HCT116 (cell line): Measurements from ENCODE around the gene PRRG1. TPM values are rescaled to one million over a fixed set of nuclear protein-coding genes. Genes with fewer than 3 reads are reported as not detected.
"Not testable (repeated sequence)": the region's sequence is repeated elsewhere in the genome, so short reads cannot be mapped to it uniquely, and the experiment has no call there.

Source experiments
- ATAC-seq: fragments of 200-7000 bp; cut with Tn5 transposase; 2 replicates; pipeline ENCODE4 v1.9.1; 2020; ENCODE audit warnings: mild to moderate bottlenecking, moderate library complexity
- BruUV-seq: library from RNA; stranded (reverse); fragments of 400-500 nt; replicated peaks from 2 replicates; lab custom pipeline; 2021; lab: Mats Ljungman, UMichigan
- CTCF ChIA-PET: fragments of 300-600 bp; sonication (Branson Sonifier 250); formaldehyde crosslinking; loops from one replicate; lab custom pipeline; 2021; ENCODE audit warnings: antibody characterized with exemption; lab: Charles Lee
- POLR2A ChIA-PET: fragments of 300-600, 350-600 bp; sonication (Branson Sonifier 250); formaldehyde crosslinking; loops from one replicate; lab custom pipeline; 2021; ENCODE audit warnings: antibody characterized with exemption; lab: Charles Lee
- RAD21 ChIA-PET, 2 experiments: fragments of 300-600 bp; sonication (Branson Sonifier 250); formaldehyde crosslinking; loops; one replicate each; lab custom pipeline; 2023; ENCODE audit warnings: low total read pairs in 2 of 2; ENCODE audit not compliant: uncharacterized antibody in 2 of 2, unreplicated experiment in 2 of 2, low non-redundant PET in 1 of 2; lab: Charles Lee
- DNase-seq: peaks from one replicate; pipeline ENCODE4 v3.0.0-alpha.2; 2010; ENCODE audit warnings: low read depth, low spot score
- H2AFZ ChIP-seq: fragments of 200-600 bp; shearing (Covaris generic), sonication (generic); 2 replicates; pipeline ENCODE4 v1.6.1; 2017; ENCODE audit warnings: low read depth, mixed run types, mixed read lengths, antibody characterized with exemption, low read length; ENCODE audit not compliant: poor library complexity, severe bottlenecking
- H3K27ac ChIP-seq: 2 replicates; pipeline ENCODE4 v1.5.1; 2012; ENCODE audit warnings: low read depth, low read length
- H3K27me3 ChIP-seq: fragments of 200-600 bp; sonication (generic); 2 replicates; pipeline ENCODE4 v1.6.1; 2016; ENCODE audit warnings: mixed run types, low read length, mixed read lengths; ENCODE audit not compliant: insufficient read depth
- H3K36me3 ChIP-seq, 2 experiments: fragments of 200-500 bp in 1 of 2; fragments of 200-600 bp in 1 of 2; sonication (Bioruptor generic) in 1 of 2; sonication (generic) in 1 of 2; 2 replicates each; pipeline versions ENCODE4 v1.5.1 to v1.6.1; 2014 to 2016; ENCODE audit warnings: low read length in 2 of 2, inconsistent platforms in 1 of 2, mixed read lengths in 1 of 2, mixed run types in 1 of 2; ENCODE audit not compliant: insufficient read depth in 2 of 2, control insufficient read depth in 1 of 2
- H3K4me1 ChIP-seq, 2 experiments: fragments of 200-600 bp in 1 of 2; sonication (generic) in 1 of 2; 2 replicates each; pipeline versions ENCODE4 v1.5.1 to v1.6.1; 2012 to 2017; ENCODE audit warnings: low read length in 2 of 2, inconsistent platforms in 1 of 2, mild to moderate bottlenecking in 1 of 2, mixed read lengths in 1 of 2, mixed run types in 1 of 2, moderate library complexity in 1 of 2; ENCODE audit not compliant: insufficient read depth in 2 of 2, control insufficient read depth in 1 of 2
- H3K4me2 ChIP-seq: fragments of 200-600 bp; sonication (generic); 2 replicates; pipeline ENCODE4 v1.6.1; 2017; ENCODE audit warnings: mixed run types, low read length, mixed read lengths
- H3K4me3 ChIP-seq, 2 experiments: fragments of 200-600 bp in 1 of 2; sonication (generic) in 1 of 2; replicated peaks in 1 of 2; 2 replicates each; pipeline ENCODE4 v1.5.1; 2011 to 2016; ENCODE audit warnings: low read length in 2 of 2, control low read depth in 1 of 2, low read depth in 1 of 2, mild to moderate bottlenecking in 1 of 2, mixed read lengths in 1 of 2, mixed run types in 1 of 2
- H3K79me2 ChIP-seq: fragments of 200-600 bp; sonication (generic); 2 replicates; pipeline ENCODE4 v1.6.1; 2017; ENCODE audit warnings: mild to moderate bottlenecking, mixed run types, low read length, moderate library complexity, mixed read lengths; ENCODE audit not compliant: insufficient read depth
- H3K9ac ChIP-seq: fragments of 200-600 bp; sonication (generic); 2 replicates; pipeline ENCODE4 v1.6.1; 2016; ENCODE audit warnings: low read length, mixed read lengths
- H3K9me2 ChIP-seq: fragments of 200-600 bp; sonication (generic), shearing (Covaris generic); 2 replicates; pipeline ENCODE4 v1.6.1; 2017; ENCODE audit warnings: mixed run types, mild to moderate bottlenecking, moderate library complexity; ENCODE audit not compliant: insufficient read depth
- H3K9me3 ChIP-seq, 2 experiments: fragments of 200-500 bp in 1 of 2; fragments of 200-600 bp in 1 of 2; sonication (Bioruptor generic) in 1 of 2; sonication (generic) in 1 of 2; 2 replicates each; pipeline ENCODE4 v1.6.1; 2014 to 2017; ENCODE audit warnings: low read length in 2 of 2, mixed read lengths in 2 of 2, inconsistent platforms in 1 of 2, low read depth in 1 of 2, mild to moderate bottlenecking in 1 of 2, mixed run types in 1 of 2, moderate library complexity in 1 of 2; ENCODE audit not compliant: control insufficient read depth in 1 of 2, insufficient read depth in 1 of 2
- H4K20me1 ChIP-seq: fragments of 200-600 bp; sonication (generic), shearing (Covaris generic); 2 replicates; pipeline ENCODE4 v1.6.1; 2017; ENCODE audit warnings: mixed run types, mild to moderate bottlenecking, moderate library complexity; ENCODE audit not compliant: insufficient read depth
- EGR1 ChIP-seq: IDR thresholded peaks from 2 replicates; pipeline ENCODE4 v1.6.1; 2012; ENCODE audit warnings: low read depth
- ZBTB33 ChIP-seq: IDR thresholded peaks from 2 replicates; pipeline ENCODE4 v1.6.1; 2011; ENCODE audit warnings: mild to moderate bottlenecking, low read length, moderate library complexity; ENCODE audit not compliant: insufficient replicate concordance; ENCODE audit errors: extremely low read depth
- intact Hi-C: fragments of 100-400 bp; cut with micrococcal nuclease; formaldehyde crosslinking; loops from 2 replicates; pipeline ENCODE4 v1.10.0; 2022
- total RNA-seq: library from RNA; stranded (reverse); gene quantifications from one replicate; pipeline ENCODE4 v1.2.1, GENCODE V29; 2021; ENCODE audit not compliant: unreplicated experiment

The PRRG1 gene
- total RNA-seq, 1 experiment from 2014 or later = 16.0 TPM

GRCh38 chrX:37498323-37498722 lies 149.2 kb downstream of the PRRG1 start:
- H4K20me1 ChIP-seq, CTCF ChIA-PET, H3K27ac ChIP-seq, H3K4me1 ChIP-seq, intact Hi-C loops, H3K9me3 ChIP-seq, ATAC-seq, BruUV-seq, H2AFZ ChIP-seq, H3K36me3 ChIP-seq, H3K9ac ChIP-seq, POLR2A ChIA-PET, DNase-seq, H3K27me3 ChIP-seq, H3K9me2 ChIP-seq, H3K79me2 ChIP-seq, H3K4me3 ChIP-seq, H3K4me2 ChIP-seq, RAD21 ChIA-PET: not testable (repeated sequence)

GRCh38 chrX:37499649-37500048 lies 150.5 kb downstream of the PRRG1 start:
- POLR2A ChIA-PET, ATAC-seq, H3K9me2 ChIP-seq, H3K9me3 ChIP-seq, RAD21 ChIA-PET, CTCF ChIA-PET, H2AFZ ChIP-seq, H3K4me2 ChIP-seq, H3K4me3 ChIP-seq, H3K4me1 ChIP-seq, intact Hi-C loops, H3K27me3 ChIP-seq, H3K79me2 ChIP-seq, H3K27ac ChIP-seq, H4K20me1 ChIP-seq, BruUV-seq, H3K9ac ChIP-seq, DNase-seq, H3K36me3 ChIP-seq: not testable (repeated sequence)

- Histone ChIP-seq H4K20me1 (no peaks in the 10 kb centered on the region), H3K9me2 (no peaks in the 10 kb centered on the region), H3K27me3 (no peaks in the 10 kb centered on the region), H3K9me3 (no peaks in the 10 kb centered on the region), H3K79me2 (no peaks in the 10 kb centered on the region), H2AFZ (no peak overlapping the region), H3K4me3 (no peak overlapping the region), H3K9ac (no peak overlapping the region), H3K36me3 (no peaks in the 10 kb centered on the region), H3K27ac (no peak overlapping the region), H3K4me2 (no peak overlapping the region), H3K4me1 (no peaks in the 10 kb centered on the region)
- intact Hi-C loops = no loop called here
- ChIA-PET RAD21 (no interaction called here), POLR2A (no interaction called here), CTCF (no interaction called here)
- no peak for DNase-seq
- BruUV-seq = no TSS peak
- ATAC-seq = no peak
- TF ChIP-seq ZBTB33 (no peak), EGR1 (no peak)
Measured at GRCh38 chrX:37504991-37505390, 155.8 kb downstream of the PRRG1 start.
